ENCODE results near the gene ZNF750.
A peak's percentile ranks its signal among the peaks of the same experiment; 100 is the strongest.

Gene ZNF750

GRCh38 chr17:82839617-82840292 is at the start of gene ZNF750:
ZNF750 (minus strand) TSS chr17:82840022; CDS start chr17:82832454, 7,568 bp downstream.
- no peak for DNase-seq (ENCODE audit: low read depth)

- DNase-seq (ENCODE audit: low read depth): no peak
These were observed 49.0 kb upstream of the ZNF750 start for GRCh38 chr17:82888583-82889495.

GRCh38 chr17:82887255-82888164 is 47.7 kb upstream of the ZNF750 start:
- DNase-seq (ENCODE audit: low read depth): no peak

- DNase-seq (ENCODE audit: low read depth): no peak
These were observed 45.1 kb upstream of the ZNF750 start for GRCh38 chr17:82884970-82885353.

GRCh38 chr17:82884341-82884969 is 44.6 kb upstream of the ZNF750 start:
- DNase-seq (ENCODE audit: low read depth): no peak

GRCh38 chr17:82883419-82884031 is 43.7 kb upstream of the ZNF750 start:
- no peak for DNase-seq (ENCODE audit: low read depth)

GRCh38 chr17:82882715-82883418 is 43.0 kb upstream of the ZNF750 start:
- no peak for DNase-seq (ENCODE audit: low read depth)

GRCh38 chr17:82881900-82882714 is 42.3 kb upstream of the ZNF750 start:
- peak; percentile 27 for DNase-seq (ENCODE audit: low read depth)

GRCh38 chr17:82881324-82881823 is 41.6 kb upstream of the ZNF750 start:
- DNase-seq (ENCODE audit: low read depth): no peak

GRCh38 chr17:82880620-82881323 is 41.0 kb upstream of the ZNF750 start:
- no peak for DNase-seq (ENCODE audit: low read depth)

- no peak for DNase-seq (ENCODE audit: low read depth)
These were observed 39.4 kb upstream of the ZNF750 start for GRCh38 chr17:82879241-82879640.

GRCh38 chr17:82878527-82878926 is 38.7 kb upstream of the ZNF750 start:
- no peak for DNase-seq (ENCODE audit: low read depth)

GRCh38 chr17:82876602-82877379 is 37.0 kb upstream of the ZNF750 start:
- peak; percentile 77 for DNase-seq (ENCODE audit: low read depth)

GRCh38 chr17:82876149-82876548 is 36.3 kb upstream of the ZNF750 start:
- no peak for DNase-seq (ENCODE audit: low read depth)

GRCh38 chr17:82875407-82875856 is 35.6 kb upstream of the ZNF750 start:
- no peak for DNase-seq (ENCODE audit: low read depth)

GRCh38 chr17:82874011-82874835 is 34.4 kb upstream of the ZNF750 start:
- no peak for DNase-seq (ENCODE audit: low read depth)

GRCh38 chr17:82873521-82873920 is 33.7 kb upstream of the ZNF750 start:
- DNase-seq (ENCODE audit: low read depth): no peak

Data from stromal cell of bone marrow (primary cell).